ENCODE measurements around the gene TRIM51. TPM values are rescaled to one million over a fixed set of nuclear protein-coding genes. Genes with fewer than 3 reads are reported as not detected.

TRIM51 gene, protein sequence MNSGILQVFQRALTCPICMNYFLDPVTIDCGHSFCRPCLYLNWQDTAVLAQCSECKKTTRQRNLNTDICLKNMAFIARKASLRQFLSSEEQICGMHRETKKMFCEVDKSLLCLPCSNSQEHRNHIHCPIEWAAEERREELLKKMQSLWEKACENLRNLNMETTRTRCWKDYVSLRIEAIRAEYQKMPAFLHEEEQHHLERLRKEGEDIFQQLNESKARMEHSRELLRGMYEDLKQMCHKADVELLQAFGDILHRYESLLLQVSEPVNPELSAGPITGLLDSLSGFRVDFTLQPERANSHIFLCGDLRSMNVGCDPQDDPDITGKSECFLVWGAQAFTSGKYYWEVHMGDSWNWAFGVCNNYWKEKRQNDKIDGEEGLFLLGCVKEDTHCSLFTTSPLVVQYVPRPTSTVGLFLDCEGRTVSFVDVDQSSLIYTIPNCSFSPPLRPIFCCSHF
- not detected in 5 replicates for total RNA-seq (2022; extraction: Qiagen RNA extraction)

DNA sequence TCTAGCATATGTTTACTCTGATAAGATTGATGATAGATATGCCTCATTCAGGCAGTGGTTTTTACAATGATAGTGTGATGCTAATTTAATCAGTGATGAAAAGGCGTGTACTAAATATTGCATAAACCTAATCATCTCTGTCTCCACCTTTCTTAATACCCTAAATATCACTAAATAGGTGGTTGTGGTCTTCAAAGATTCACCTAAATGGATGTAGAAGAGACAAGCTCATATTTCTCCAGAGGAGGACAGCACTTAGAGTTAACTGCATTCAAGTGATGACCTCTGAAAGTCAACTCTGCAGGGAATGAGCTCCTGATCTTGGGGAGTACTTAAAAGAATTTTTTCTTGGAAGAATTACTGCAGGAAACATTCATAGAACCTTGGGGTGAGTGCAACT lies at the start of gene TRIM51:
Gene TRIM51, plus strand, starts transcription at position 301 of the 400 bp plus-strand sequence. CDS start 2,132 bp downstream, outside the sequence.

DNA sequence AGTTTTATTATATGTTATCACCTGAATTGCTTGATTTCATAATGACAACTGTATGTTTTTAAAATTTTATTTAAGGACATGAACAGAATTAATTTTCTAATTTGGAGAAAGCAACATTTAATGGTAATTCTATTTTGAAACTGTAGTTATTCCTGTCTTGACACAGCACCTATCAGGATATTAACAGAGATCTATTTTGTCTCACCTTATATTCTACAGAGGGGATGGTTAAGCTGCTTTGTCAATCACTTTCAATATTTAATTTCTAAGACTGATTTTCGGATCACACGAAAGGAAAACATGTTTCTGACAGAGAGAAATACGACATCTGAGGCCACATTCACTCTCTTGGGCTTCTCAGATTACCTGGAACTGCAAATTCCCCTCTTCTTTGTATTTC lies 44.6 kb upstream of the TRIM51 start, which contains the start of gene OR5D16:
Gene OR5D16, plus strand, starts transcription at position 301 of the 400 bp plus-strand sequence. Its CDS starts 0 bp downstream, at position 301.

DNA sequence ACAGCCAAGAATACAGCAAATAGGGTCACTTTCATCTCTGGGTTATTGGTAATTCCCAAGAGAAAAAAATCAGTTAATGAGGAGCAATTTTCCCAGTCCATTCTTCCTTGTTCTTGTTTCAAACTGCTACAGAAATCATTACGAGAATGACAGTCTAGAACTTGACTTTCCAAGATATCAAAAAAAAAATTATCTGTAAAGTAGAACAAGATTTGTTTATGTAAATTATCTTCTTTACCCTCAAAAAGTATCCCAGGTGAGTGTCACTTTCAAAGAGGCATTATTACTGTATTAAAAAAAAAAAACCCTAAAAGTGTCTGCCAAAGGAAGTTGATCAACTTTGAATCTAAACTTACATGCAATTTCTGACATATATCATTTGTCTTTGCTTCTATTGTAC lies 31.4 kb downstream of the TRIM51 start, which contains the start of gene OR5W2:
Gene OR5W2, minus strand, starts transcription at position 101 of the 400 bp plus-strand sequence. Its CDS starts 0 bp downstream, at position 101.

DNA sequence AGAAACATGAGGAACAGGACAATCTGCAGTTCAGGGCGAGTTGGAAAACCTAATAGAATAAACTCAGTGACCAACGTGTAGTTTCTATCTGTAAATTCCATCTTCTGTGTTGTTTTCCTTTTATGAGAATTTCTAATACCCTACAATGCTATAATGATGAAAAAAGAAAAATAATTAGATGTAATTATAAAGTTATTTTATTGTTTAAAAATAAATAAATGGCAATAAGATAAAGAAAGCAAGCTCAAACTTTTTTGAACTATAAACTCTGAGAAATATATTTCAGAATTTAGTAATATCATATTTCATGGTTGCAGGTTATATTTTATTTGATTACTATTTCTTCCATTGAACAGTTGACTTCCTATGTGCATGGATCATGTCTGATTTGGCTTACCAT lies 53.2 kb downstream of the TRIM51 start, which contains the start of gene OR5I1:
Gene OR5I1, minus strand, starts transcription at position 101 of the 400 bp plus-strand sequence. Its CDS starts 0 bp downstream, at position 101.

Other genes starting within 250 kb of the TRIM51 start
- not detected in 5 replicates for gene OR4P4, start 248.2 kb upstream of the TRIM51 start, total RNA-seq (2022; extraction: Qiagen RNA extraction)
- not detected in 5 replicates for gene OR4S2, start 235.0 kb upstream of the TRIM51 start, total RNA-seq (2022; extraction: Qiagen RNA extraction)
- not detected in 5 replicates for gene OR4C6, start 221.1 kb upstream of the TRIM51 start, total RNA-seq (2022; extraction: Qiagen RNA extraction)
- gene OR5D13, start 109.9 kb upstream of the TRIM51 start, total RNA-seq (2022; extraction: Qiagen RNA extraction), result not detected in 5 replicates
- not detected in 5 replicates for gene OR5D14, start 87.7 kb upstream of the TRIM51 start, total RNA-seq (2022; extraction: Qiagen RNA extraction)
- gene OR5L1, start 71.9 kb upstream of the TRIM51 start, total RNA-seq (2022; extraction: Qiagen RNA extraction), result not detected in 5 replicates
- gene OR5D18, start 63.7 kb upstream of the TRIM51 start, total RNA-seq (2022; extraction: Qiagen RNA extraction), result not detected in 5 replicates
- gene OR5L2, start 56.1 kb upstream of the TRIM51 start, total RNA-seq (2022; extraction: Qiagen RNA extraction), result not detected in 5 replicates
- not detected in 5 replicates for gene OR5D16, start 44.5 kb upstream of the TRIM51 start, total RNA-seq (2022; extraction: Qiagen RNA extraction)
- gene OR5W2, start 31.3 kb downstream of the TRIM51 start, total RNA-seq (2022; extraction: Qiagen RNA extraction), result not detected in 5 replicates
- not detected in 5 replicates for gene OR5I1, start 53.1 kb downstream of the TRIM51 start, total RNA-seq (2022; extraction: Qiagen RNA extraction)
- gene OR10AG1, start 86.6 kb downstream of the TRIM51 start, total RNA-seq (2022; extraction: Qiagen RNA extraction), result not detected in 5 replicates
- gene OR5F1, start 111.3 kb downstream of the TRIM51 start, total RNA-seq (2022; extraction: Qiagen RNA extraction), result not detected in 5 replicates
- not detected in 5 replicates for gene OR5AS1, start 144.4 kb downstream of the TRIM51 start, total RNA-seq (2022; extraction: Qiagen RNA extraction)
- gene OR8I2, start 210.0 kb downstream of the TRIM51 start, total RNA-seq (2022; extraction: Qiagen RNA extraction), result not detected in 5 replicates
- not detected in 5 replicates for gene OR8H2, start 220.4 kb downstream of the TRIM51 start, total RNA-seq (2022; extraction: Qiagen RNA extraction)
- gene OR8H3, start 239.1 kb downstream of the TRIM51 start, total RNA-seq (2022; extraction: Qiagen RNA extraction), result not detected in 5 replicates